Uterus (tissue), 2 donors: Measurements from ENCODE around the gene HYI.

Source experiments
- POLR2A ChIP-seq, 2 donors: fragments of 450-650 bp; IDR thresholded peaks; one replicate each; pipeline ENCODE4 v1.6.1; 2016; ENCODE audit warnings: antibody characterized with exemption in 2 of 2, mild to moderate bottlenecking in 1 of 2, moderate library complexity in 1 of 2
- TF ChIP-seq, protein P1 (sequence below), 4 experiments: fragments of 200-600 bp in 2 of 4; fragments of 450-650 bp in 2 of 4; sonication (generic) in 2 of 4; IDR thresholded peaks; one replicate each; pipeline ENCODE4 v1.5.1; 2016 to 2019; ENCODE audit warnings: antibody characterized with exemption in 4 of 4, mild to moderate bottlenecking in 2 of 4, moderate library complexity in 1 of 4

DNA sequence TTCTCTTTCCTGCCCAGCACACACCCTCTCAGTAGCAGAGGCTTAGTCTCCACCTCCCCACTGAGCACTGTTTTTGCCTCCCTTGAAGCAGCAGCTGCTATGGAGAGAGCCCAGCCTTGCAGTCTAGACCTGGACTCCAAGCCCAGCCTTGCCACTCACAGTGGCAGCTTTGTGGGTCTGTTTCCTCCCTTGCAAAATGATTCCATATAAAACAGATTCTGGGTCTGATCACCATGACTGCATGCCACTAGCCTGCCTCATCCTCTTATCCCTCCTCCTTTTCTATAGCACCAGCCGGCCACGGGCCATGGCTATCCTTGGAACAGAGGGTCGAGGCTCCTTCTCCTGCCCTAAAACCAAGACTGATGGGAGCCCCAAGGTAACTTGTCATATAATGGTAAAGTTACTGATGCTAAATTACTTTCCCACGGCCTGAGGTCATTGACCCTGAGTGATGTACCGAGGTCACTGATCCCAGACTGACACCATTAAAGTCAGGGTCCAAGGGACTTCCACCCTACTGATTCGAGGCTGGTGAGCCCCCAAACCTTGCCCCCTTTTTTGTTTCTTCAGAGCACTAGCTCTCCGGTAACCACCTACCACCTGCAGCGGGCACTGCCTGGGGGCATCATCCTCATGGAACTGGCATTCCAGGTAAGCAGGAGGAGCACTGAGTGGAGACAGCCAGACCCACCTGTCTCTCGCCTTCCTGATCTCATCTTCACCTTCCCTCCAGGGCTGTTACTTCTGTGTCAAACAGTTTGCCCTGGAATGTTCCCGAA lies 7.9 kb downstream of the HYI start:
- TF ChIP-seq, protein P1, sequence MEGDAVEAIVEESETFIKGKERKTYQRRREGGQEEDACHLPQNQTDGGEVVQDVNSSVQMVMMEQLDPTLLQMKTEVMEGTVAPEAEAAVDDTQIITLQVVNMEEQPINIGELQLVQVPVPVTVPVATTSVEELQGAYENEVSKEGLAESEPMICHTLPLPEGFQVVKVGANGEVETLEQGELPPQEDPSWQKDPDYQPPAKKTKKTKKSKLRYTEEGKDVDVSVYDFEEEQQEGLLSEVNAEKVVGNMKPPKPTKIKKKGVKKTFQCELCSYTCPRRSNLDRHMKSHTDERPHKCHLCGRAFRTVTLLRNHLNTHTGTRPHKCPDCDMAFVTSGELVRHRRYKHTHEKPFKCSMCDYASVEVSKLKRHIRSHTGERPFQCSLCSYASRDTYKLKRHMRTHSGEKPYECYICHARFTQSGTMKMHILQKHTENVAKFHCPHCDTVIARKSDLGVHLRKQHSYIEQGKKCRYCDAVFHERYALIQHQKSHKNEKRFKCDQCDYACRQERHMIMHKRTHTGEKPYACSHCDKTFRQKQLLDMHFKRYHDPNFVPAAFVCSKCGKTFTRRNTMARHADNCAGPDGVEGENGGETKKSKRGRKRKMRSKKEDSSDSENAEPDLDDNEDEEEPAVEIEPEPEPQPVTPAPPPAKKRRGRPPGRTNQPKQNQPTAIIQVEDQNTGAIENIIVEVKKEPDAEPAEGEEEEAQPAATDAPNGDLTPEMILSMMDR (IDR thresholded peaks at IDR 0.05): no peak
- TF ChIP-seq POLR2A (IDR thresholded peaks at IDR 0.05): no peak
